ENCODE data around the gene COG5.

COG5 gene

GRCh38 chr7:107213193-107213788 is 350.4 kb downstream of the COG5 start:
- DNase-seq: no peak

GRCh38 chr7:107212725-107213124 is 351.0 kb downstream of the COG5 start:
- no peak for DNase-seq

GRCh38 chr7:107210400-107210799 is 353.3 kb downstream of the COG5 start:
- no peak for DNase-seq

GRCh38 chr7:107209565-107209964 is 354.2 kb downstream of the COG5 start:
- DNase-seq: no peak

- no peak for DNase-seq
Measured at GRCh38 chr7:107208563-107208962, 355.2 kb downstream of the COG5 start.

GRCh38 chr7:107208024-107208521 is 355.6 kb downstream of the COG5 start:
- DNase-seq: no peak

- no peak for DNase-seq
Measured at GRCh38 chr7:107207459-107207858, 356.3 kb downstream of the COG5 start.

GRCh38 chr7:107206706-107207105 is 357.0 kb downstream of the COG5 start:
- DNase-seq: no peak

- DNase-seq: no peak
Measured at GRCh38 chr7:107206136-107206535, 357.6 kb downstream of the COG5 start.

- no peak for DNase-seq
Measured at GRCh38 chr7:107203607-107204006, 360.1 kb downstream of the COG5 start.

GRCh38 chr7:107201795-107202450 is 361.8 kb downstream of the COG5 start:
- no peak for DNase-seq

- no peak for DNase-seq
Measured at GRCh38 chr7:107196834-107197610, 366.7 kb downstream of the COG5 start.

GRCh38 chr7:107194052-107194451 is 369.7 kb downstream of the COG5 start:
- no peak for DNase-seq

- no peak for DNase-seq
Measured at GRCh38 chr7:107190090-107190489, 373.6 kb downstream of the COG5 start.

GRCh38 chr7:107187774-107188173 is 375.9 kb downstream of the COG5 start:
- no peak for DNase-seq

GRCh38 chr7:107186240-107186639 is 377.5 kb downstream of the COG5 start:
- DNase-seq: no peak

- DNase-seq: no peak
Measured at GRCh38 chr7:107185716-107186115, 378.0 kb downstream of the COG5 start.

GRCh38 chr7:107181172-107181571 is 382.5 kb downstream of the COG5 start:
- no peak for DNase-seq

GRCh38 chr7:107180378-107180777 is 383.3 kb downstream of the COG5 start:
- no peak for DNase-seq

- no peak for DNase-seq
Measured at GRCh38 chr7:107179326-107180164, 384.2 kb downstream of the COG5 start.

GRCh38 chr7:107173691-107174406 is 389.9 kb downstream of the COG5 start:
- DNase-seq: no peak

- no peak for DNase-seq
Measured at GRCh38 chr7:107173191-107173590, 390.5 kb downstream of the COG5 start.

Measured in cortex of kidney (tissue), 1 donor.